RPMI8226 (cell line): Measurements from ENCODE around the gene RASA1.
A peak's percentile ranks its signal among the peaks of the same experiment; 100 is the strongest.

Experiments used
- DNase-seq: peaks from one replicate; pipeline ENCODE4 v3.0.0-alpha.2; 2015

The RASA1 gene

DNA sequence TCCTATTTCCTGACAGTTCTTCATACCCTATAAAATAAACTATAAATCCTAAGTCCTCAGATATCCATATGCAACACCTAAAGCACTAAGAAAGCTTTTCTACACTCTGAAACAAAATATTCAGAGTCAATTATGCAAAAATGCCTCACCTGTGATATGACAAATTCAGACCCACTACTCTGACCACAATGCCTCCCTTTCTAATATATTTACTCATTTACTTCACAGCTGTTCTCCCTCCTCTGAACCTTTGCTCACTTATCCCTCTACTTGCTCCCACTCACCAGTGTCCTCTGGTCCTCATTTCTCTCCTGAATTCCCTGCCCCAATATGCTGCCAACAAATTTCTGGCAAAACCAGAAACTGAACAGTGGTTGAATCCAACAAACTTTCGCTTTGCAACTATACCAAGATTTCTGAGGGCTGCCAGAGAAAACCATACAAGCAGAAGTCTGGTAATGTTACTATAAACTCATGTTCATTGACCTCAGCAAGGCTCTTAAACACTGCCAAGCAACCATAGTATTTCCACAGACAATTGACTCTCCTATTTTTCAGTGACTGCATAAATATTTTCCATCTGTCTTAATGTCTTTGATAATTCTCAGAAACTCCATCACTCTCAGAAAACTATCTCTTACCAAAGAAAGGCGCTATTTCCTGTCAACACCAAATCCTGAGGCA lies 137.9 kb downstream of the RASA1 start:
- DNase-seq, result no peak

DNA sequence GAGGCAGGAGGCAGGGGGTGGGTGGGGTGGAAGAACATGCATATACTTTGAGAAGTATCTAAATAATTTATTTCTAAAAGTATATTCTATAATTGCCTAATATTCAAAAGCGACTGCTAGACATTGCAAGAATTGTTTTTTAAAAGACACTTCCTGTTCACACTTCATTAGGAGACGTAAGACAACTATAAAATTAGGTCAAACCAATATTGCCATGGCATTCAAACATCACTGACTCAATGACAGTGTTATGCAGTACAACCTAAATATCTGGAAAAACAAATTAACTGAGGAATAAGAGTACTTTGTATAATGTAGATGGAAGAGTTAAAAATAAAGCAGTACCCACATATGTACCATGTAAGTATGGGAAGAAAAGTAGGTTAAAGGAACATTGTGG lies 140.5 kb downstream of the RASA1 start:
- no peak for DNase-seq

GRCh38 chr5:87410931-87411330 lies 143.2 kb downstream of the RASA1 start:
- DNase-seq, result no peak

DNA sequence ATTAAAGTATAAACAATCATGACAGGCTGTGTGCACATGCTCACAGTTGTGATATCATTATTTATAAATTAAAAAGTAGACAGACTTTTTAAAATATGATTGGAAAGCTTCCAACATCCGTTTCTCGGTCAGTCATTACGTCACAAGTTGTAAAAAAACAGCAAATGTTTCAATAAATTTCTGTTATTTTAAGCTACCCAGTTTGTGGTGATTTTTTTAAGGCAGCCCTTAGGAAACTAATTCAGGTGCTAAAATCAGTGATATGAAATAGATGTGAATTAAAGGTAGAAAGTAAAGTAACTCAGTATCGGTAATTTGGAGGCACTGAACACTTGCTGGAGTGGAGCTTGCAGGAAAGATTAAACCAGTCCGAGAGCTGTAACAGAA lies 143.9 kb downstream of the RASA1 start:
- no peak for DNase-seq

DNA sequence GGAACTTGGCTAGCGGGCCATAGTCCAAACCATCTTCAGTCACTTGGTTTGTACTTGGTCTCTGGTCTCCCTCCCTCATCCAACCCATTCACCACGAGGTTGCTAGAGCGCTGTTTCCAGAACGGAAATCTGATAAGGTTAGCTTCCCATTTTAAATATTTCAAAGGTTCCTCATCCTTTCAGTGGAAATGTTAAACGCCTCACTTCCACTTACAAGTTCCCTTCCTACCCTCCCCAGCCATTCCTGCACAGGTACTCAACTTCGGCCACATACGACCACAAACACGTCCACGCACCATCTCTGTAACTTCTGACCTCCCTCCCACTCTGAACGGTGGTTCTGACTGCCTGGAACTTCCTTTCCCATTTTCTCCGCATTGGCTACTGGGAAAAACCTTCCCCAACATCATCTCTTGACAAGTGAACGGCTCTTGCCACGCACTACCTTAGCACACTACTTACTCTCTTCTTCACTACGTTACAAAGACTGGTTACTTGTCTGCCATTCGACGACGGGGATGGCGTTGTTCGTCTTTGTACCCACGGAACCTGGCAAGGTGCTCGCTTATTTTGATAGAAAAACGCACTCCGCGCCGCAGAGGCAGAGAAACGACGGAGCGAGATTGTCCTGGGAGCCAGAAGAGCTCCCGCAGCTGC lies 144.4 kb downstream of the RASA1 start:
- peak; percentile 51 for DNase-seq

DNA sequence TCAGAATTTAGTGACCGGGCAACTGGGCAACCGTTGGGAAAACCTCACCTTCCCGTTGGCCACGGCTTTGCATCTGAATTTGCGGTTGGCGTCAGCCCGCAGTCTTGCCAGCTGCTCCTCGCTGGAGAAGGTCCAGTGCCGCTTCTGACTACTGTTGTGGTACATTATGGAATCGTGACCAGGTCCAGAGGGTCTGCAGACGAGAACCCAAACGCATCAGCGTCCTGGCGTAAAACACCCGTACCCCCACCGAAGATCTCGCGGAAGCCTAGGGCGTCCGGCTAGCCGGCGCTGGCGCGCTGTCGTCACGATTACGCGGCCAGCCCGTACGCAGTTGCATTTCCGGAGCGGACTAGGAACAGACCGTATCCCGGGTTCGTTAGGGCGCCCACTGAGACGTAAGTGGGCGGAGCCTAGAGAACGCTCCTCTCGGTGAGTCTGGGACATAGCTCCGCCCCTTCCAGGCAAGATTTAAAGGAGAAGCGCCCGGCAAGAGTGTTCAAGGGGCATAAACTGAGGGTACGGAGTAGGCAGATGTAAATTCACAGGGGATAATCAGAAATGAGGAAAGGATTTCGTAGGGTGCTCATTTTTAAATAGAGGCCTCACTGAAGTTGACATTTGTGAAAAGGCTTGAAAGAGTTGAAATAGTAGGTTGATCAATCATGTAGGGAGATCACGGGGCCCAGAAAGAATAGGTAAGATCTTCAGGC lies 145.1 kb downstream of the RASA1 start, which contains the start of gene CCNH:
Gene CCNH (minus strand): TSS at position 301 of the 713 bp plus-strand sequence. CDS start 136 bp downstream, at position 165.
- peak; percentile 100 for DNase-seq

GRCh38 chr5:87413343-87413645 lies 145.6 kb downstream of the RASA1 start:
- no peak for DNase-seq

- no peak for DNase-seq
Measured at GRCh38 chr5:87418506-87418905, 150.8 kb downstream of the RASA1 start.

DNA sequence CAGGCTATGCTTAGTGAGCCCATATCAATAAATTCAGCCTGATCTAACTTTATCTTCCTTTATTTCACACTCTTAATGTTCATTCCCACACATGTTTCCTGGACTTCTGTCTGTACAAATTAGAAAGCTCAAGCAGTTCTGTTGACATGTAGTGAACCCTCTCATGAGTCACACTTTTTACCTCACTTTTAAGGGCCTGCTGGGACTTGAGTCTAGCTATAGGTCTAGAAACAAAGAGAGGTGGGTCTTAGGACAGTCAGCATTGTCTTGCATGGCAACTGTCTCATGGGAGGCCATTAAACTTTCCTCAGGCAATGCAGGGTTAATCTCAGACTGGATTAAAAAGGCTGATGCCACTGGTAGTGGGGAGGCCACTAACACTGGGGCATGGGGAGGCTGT lies 153.6 kb downstream of the RASA1 start:
- no peak for DNase-seq

DNA sequence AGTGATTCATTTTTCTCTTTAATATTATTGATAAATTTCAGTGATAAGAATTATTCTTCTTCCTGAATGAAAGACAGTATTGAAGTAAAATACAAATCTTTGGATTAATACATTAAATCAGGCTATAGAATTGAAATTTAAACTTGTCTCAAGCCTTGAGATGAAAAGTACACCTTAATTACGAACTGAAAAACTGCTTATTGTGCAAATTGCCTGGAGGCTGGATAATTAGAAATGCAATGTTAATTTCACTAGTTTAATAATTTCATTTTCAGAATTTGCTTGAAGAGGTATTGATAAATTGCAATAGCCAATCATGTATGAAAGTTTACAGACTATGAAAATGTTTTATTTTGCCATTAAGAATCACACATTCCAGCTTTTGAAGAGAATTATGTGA lies 156.1 kb downstream of the RASA1 start:
- no peak for DNase-seq

- DNase-seq, result no peak
Measured at GRCh38 chr5:87430863-87431457, 163.3 kb downstream of the RASA1 start.

GRCh38 chr5:87432460-87432859 lies 164.8 kb downstream of the RASA1 start:
- DNase-seq, result no peak

GRCh38 chr5:87433945-87434344 lies 166.3 kb downstream of the RASA1 start:
- no peak for DNase-seq

DNA sequence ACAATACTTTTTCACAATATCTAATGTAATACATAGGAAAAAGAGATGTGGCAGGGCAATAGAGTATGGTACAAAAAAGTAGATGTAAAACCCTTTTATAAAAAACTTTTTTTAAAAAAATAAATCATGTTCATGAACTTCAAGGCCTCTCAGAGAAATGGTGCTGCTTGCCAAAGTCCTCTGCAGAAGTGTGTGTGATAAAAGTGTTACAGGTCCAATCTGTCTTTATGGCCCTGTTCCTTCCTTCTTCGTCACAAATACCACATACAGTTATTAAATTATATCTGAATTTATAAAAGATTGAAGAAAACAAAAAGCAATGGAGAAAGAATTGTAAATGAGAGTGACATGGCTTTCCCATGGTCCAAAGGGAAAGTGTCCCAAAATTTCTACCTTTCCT lies 166.8 kb downstream of the RASA1 start:
- no peak for DNase-seq

GRCh38 chr5:87435144-87435694 lies 167.5 kb downstream of the RASA1 start:
- no peak for DNase-seq

DNA sequence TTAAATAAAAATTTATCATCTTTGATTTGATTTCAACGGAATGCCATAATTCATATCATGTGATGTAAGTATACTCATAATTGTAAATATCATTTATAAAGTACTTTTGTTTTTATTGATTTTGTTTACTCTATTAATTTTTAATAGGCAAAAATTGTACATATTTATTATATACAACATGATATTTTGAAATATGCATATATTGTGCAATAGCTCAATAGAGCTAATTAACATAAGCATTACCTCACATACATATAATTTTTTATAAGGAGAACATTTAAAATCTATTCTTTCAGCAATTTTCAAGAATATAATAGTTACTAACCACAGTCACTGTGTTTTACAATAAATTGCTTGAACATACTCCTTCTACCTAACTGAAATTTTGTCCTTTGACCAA lies 170.0 kb downstream of the RASA1 start:
- no peak for DNase-seq

- DNase-seq, result no peak
Measured at GRCh38 chr5:87438231-87438630, 170.5 kb downstream of the RASA1 start.
